K562 (cell line): ENCODE data around the gene ERVV-1.

Experiments
- CBFB ChIP-seq: sonication (generic); formaldehyde crosslinking; IDR thresholded peaks from 2 replicates; pipeline ENCODE4 v1.4.0; 2020; ENCODE audit warnings: mild to moderate bottlenecking, missing genetic modification reagents
- COPS2 ChIP-seq: fragments of 450-650 bp; conservative IDR thresholded peaks from 2 replicates; pipeline ENCODE4 v1.6.1; 2016; ENCODE audit warnings: mild to moderate bottlenecking, moderate library complexity
- MAFG ChIP-seq: fragments of 450-650 bp; conservative IDR thresholded peaks from 2 replicates; pipeline ENCODE4 v1.6.1; 2016; ENCODE audit warnings: missing genetic modification characterization, missing compliant biosample characterization
- POLR2A ChIP-seq: fragments of 450-650 bp; conservative IDR thresholded peaks from 2 replicates; pipeline ENCODE4 v1.6.1; 2016
- POLR2AphosphoS5 ChIP-seq: IDR thresholded peaks from 2 replicates; pipeline ENCODE4 v1.6.1; 2011; ENCODE audit warnings: mild to moderate bottlenecking, low read depth, low read length, moderate library complexity; ENCODE audit not compliant: control insufficient read depth, insufficient read depth
- PTBP1 ChIP-seq: fragments of 200-400 bp; formaldehyde crosslinking; IDR thresholded peaks from 2 replicates; pipeline ENCODE4 v1.6.1; 2017; ENCODE audit warnings: low read depth, low read length
- TBL1XR1 ChIP-seq, 2 experiments: IDR thresholded peaks; 2 replicates each; pipeline ENCODE4 v1.6.1; 2012; ENCODE audit warnings: improper control_type of control experiment in 2 of 2, low read length in 2 of 2, mild to moderate bottlenecking in 1 of 2
- ZKSCAN8 ChIP-seq: fragments of 200-800 bp; sonication (Bioruptor generic); IDR thresholded peaks from 2 replicates; pipeline ENCODE4 v1.6.1; 2016; ENCODE audit warnings: missing genetic modification characterization, missing compliant biosample characterization
- ZNF75A ChIP-seq: fragments of 450-650 bp; formaldehyde crosslinking; IDR thresholded peaks from 2 replicates; pipeline ENCODE4 v1.4.0; 2020; ENCODE audit warnings: mild to moderate bottlenecking
- TF ChIP-seq, protein P1 (sequence below), 3 experiments: IDR thresholded peaks in 2 of 3; conservative IDR thresholded peaks in 1 of 3; 2 replicates each; pipeline ENCODE4 v1.5.1; 2011 to 2012; ENCODE audit warnings: low read length in 3 of 3, mild to moderate bottlenecking in 3 of 3, control low read depth in 2 of 3, improper control_type of control experiment in 1 of 3, inconsistent platforms in 1 of 3, low read depth in 1 of 3, mixed read lengths in 1 of 3, moderate library complexity in 1 of 3; ENCODE audit not compliant: insufficient read depth in 2 of 3
- TF ChIP-seq, protein P2 (sequence below), 2 experiments: fragments of 450-650 bp; IDR thresholded peaks; 2 replicates each; pipeline ENCODE4 v1.6.1; 2016

DNA sequence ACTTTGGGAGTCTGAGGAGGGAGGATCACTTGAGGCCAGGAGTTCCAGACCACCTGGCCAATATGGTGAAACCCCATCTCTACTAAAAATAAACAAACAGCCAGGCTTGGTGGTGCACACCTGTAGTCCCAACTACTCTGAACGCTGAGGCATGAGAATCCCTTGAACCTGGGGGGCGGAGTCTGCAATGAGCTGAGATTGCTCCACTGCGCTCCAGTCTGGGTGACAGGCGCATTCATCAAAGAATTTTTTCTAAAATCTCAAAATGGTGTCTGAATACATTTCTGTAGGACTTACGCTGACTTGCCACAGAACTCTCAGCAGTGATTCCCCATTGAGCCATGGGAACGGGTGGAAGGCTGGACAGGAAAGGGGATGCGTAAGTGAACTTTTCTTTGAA is 18.0 kb upstream of the ERVV-1 start:
- no peak for TF ChIP-seq POLR2A
- no peak for TF ChIP-seq POLR2AphosphoS5
- no peak for TF ChIP-seq ZNF75A (CRISPR knock-in tag)
- TF ChIP-seq COPS2: no peak
- no peak for TF ChIP-seq PTBP1
- TF ChIP-seq, protein P1, sequence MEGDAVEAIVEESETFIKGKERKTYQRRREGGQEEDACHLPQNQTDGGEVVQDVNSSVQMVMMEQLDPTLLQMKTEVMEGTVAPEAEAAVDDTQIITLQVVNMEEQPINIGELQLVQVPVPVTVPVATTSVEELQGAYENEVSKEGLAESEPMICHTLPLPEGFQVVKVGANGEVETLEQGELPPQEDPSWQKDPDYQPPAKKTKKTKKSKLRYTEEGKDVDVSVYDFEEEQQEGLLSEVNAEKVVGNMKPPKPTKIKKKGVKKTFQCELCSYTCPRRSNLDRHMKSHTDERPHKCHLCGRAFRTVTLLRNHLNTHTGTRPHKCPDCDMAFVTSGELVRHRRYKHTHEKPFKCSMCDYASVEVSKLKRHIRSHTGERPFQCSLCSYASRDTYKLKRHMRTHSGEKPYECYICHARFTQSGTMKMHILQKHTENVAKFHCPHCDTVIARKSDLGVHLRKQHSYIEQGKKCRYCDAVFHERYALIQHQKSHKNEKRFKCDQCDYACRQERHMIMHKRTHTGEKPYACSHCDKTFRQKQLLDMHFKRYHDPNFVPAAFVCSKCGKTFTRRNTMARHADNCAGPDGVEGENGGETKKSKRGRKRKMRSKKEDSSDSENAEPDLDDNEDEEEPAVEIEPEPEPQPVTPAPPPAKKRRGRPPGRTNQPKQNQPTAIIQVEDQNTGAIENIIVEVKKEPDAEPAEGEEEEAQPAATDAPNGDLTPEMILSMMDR (IDR thresholded peaks at IDR 0.05 in 2 of 3, conservative IDR thresholded peaks at IDR 0.05 in 1 of 3; ENCODE audit: insufficient read depth in 2 of 3, low read depth in 1 of 3, low read length in 3 of 3): no peak
- TF ChIP-seq TBL1XR1 (IDR thresholded peaks at IDR 0.05; ENCODE audit: low read length in 2 of 2): no peak
- no peak for TF ChIP-seq ZKSCAN8 (CRISPR knock-in tag)
- TF ChIP-seq CBFB (CRISPR knock-in tag): no peak
- TF ChIP-seq, protein P2, sequence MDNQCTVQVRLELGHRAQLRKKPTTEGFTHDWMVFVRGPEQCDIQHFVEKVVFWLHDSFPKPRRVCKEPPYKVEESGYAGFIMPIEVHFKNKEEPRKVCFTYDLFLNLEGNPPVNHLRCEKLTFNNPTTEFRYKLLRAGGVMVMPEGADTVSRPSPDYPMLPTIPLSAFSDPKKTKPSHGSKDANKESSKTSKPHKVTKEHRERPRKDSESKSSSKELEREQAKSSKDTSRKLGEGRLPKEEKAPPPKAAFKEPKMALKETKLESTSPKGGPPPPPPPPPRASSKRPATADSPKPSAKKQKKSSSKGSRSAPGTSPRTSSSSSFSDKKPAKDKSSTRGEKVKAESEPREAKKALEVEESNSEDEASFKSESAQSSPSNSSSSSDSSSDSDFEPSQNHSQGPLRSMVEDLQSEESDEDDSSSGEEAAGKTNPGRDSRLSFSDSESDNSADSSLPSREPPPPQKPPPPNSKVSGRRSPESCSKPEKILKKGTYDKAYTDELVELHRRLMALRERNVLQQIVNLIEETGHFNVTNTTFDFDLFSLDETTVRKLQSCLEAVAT (IDR thresholded peaks at IDR 0.05): no peak
- no peak for TF ChIP-seq MAFG (tag)
